SK-N-DZ (cell line): Measurements from ENCODE around the gene LDLRAD4. TPM values are rescaled to one million over a fixed set of nuclear protein-coding genes. Genes with fewer than 3 reads are reported as not detected.

Source experiments
- DNase-seq: peaks from one replicate; pipeline ENCODE4 v3.0.0-alpha.2; 2015; ENCODE audit warnings: low spot score
- polyA plus RNA-seq, 2 experiments: library from polyadenylated mRNA; depleted of rRNA; stranded (reverse); fragments of >200 nt; gene quantifications; 2 replicates each; pipeline ENCODE4 v1.2.3, GENCODE V29; 2014

The LDLRAD4 gene
- 4.4 and 6.2 TPM in 2 replicates for polyA plus RNA-seq (2014; cell fraction: cytosol; rRNA removed)
- 4.9 and 6.1 TPM in 2 replicates for polyA plus RNA-seq (2014; cell fraction: nucleus; rRNA removed)

DNA sequence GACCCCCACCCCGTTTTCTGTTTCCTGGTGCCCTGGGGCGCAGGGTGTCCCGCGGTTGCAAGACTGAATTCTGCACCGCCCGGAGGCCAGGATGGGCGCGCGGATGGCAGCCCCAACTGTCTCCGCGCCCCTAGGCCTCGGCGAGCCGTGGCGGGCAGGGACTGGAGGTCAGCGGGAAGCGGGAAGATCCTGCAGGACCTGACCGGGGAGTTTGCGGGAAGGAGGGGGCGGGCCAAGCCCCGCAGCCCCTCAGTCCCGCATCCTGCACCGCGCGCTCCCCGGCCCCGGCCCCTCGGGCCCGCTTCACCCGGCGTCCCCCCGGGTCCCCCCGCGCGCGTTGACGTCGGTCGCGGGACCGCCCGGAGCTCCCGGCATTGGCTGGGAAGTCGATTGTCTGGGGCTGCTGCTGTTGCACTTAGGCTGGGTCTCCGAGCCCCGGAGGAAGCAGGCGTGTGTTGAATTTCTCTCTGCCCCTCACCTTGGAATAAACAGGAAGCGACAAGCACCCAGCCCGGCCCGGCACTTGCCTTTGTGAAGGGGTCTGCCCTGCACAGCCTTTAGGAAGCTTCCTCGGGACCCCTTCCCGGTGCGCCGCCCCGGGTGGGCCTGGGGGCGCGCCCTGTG, at the start of gene LDLRAD4:
Gene LDLRAD4, plus strand, starts transcription at position 393 of the 624 bp plus-strand sequence.
- peak; percentile 59 for DNase-seq

DNA sequence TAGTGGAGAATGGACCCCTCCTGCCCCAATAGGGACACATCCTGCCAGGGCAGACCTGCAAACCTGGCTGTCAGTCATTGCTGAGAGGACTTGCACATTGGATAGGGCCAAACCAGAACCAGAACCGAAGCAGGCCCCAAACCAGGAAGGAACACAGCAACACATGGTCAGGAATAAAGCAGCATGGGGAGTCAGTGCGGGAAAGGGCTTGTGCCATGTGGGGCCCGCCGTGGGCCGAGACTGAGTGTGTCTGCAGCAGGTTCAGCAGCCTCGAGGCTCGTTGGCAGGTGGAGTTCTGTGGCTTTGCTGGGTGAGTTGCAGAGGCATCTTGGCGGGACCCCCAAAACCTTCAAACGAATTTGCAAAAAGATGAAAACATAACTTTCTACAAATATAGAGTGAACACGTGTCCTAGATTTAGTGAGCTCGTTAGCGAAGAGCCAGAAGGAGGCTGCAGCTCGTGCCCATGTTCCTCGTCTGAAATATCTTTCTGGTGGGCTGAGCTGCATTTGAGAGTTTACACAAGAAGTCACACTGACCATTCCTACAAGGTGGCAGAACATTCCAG, 44.9 kb upstream of the LDLRAD4 start:
- DNase-seq: no peak

DNA sequence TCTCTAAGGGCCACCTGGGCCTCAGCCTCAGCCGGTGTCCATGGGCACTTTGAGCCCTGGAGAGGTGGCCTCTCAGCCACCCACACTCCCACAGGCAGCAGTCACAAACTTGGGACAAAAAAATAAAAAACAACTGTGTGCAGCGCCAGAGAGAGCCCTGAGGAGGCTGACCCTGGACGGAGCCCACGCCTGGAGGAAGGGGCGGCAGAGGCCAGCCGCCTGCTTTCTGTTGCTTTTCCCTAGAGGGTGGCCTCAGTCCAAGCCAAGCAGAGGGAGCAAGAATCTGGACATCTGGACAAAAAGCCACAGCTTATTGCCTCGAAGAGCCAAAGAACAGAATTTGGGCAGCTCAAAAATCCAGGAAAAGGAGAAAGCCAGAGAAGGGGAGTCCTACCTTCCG, 43.3 kb upstream of the LDLRAD4 start:
- DNase-seq: no peak

DNA sequence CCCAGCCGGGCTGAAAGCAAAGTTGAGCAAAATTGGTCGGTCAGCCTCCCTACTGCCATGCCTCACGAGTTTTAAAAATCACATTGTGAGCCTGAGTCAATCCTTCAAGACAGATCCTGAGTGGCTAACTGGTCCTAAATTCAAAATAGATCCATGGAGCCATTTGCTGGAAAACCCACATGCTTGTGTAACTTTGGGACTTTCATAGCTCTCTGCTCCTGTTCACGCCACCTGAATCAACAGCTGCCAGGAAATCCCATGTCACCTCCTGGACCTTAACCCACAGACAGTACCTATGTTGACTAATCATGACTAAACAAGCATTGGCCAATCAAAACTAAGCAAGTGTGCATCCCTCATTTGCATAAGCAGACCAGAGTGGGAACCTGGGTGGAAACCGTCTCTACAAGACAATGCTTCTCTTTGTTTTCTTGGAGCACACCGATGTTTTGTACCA, 42.8 kb upstream of the LDLRAD4 start:
- DNase-seq: no peak

DNA sequence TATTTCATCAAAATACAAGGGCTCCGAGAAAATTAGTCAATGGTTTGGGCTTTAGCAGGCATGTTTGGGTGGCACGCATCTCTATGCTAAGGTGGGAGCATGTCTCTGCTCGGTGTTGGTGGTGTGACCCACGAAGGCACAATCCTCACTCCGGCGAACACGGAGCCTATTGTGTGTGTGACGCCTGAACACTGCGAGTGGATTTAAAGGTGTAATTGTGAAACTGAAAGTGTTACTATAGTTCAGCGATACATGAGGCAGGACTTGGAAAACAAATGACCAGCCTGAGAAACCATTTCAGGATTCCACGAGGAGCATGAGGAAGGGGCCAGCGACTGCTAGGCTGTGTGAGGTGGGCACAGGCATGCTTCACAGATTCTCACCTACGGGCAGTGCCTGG, 41.7 kb upstream of the LDLRAD4 start:
- DNase-seq: no peak

DNA sequence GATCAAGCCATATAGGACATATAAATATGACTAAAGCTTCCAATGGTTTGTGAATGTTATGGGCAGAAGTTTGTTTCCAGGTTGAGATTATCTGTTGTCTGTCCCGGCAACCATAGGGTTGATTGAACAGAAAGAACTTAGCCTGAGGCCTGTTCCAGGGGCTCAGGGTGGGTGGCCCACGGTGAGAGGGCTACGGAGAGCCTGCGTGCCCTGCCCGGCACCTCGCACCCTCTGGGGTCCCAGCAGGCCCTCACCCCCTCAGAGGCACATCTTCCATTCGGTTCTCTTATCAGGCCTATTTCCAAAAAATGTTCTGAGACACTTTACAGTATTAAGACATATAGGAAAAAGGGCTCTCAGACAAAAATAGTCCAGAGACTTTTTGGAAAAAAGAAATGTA, 40.4 kb upstream of the LDLRAD4 start:
- no peak for DNase-seq

DNA sequence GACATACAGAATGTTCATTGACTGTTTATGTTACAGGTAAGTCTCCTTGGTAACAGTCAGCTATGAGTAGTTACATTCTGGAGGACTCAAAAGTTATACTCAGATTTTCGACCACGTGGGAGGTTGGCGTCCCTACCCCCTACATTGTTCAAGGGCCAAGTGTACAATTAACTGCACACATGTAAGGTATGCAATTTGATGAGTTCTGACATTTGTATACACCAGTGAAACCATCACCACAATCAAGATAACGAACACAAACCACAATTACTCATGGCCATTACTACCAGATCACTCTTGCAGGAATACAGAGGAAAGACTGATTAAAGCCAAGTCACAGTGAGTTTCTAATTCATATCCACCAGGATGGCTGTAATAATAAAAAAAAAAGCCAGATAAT, 39.6 kb upstream of the LDLRAD4 start:
- no peak for DNase-seq

DNA sequence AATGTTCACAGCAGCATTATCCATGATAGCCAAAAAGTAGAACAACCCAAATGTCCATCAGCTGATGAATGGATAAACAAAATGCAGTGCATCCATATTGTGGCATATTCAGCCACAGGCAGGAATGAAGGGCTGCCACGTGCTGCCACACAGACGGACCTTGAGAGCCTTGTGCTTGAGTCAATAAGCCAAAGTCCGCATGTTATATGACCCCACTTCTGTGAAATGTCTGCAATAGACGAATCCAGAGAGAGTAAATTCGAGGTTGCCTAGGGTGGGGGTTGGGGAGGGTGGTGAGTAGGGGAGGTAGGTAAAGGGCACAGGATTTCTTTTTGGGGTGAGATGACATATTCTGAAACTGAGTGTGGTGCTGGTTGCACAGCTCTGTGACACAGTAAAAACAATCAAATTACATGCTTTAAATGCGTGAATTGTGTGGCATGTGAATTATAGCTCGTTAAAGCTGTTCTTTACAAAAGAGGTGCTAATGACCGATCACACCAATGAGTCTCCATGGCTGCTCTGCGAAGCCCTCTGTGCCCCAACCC, 38.9 kb upstream of the LDLRAD4 start:
- no peak for DNase-seq

DNA sequence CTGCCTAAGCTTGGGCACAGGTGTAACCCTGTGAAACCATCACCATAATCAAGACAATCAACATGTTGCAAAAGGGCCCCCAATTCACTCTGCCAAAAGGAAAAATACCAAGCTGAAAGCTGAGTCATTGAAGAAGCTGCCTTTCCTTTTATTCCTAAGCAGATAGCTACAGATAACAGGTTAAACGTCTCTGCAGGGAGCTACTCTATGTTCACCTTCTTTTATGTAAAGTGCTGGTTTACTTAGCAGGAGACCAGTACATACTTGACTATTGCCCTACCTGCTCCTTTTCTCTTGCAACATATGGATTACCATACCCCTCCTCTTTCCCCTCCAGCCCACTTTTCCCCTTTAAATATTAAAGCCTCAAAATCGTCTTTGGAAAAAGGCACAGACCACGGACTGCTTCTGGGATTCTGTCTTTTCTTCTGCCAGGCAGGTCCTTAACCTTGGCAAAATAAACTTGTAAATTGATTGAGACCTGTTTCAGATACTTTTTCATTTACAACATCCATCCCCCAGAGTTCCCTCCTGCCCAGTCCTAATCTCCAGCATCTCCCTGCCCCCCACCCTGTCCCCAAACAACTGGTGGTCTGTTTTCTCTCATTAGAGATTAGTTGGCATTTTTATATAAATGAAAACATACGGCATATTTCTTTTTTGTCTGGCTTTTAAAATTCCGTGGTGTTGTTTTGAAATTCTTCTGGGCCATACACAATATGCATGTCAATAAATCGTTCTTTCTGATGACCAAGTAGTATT, 37.8 kb upstream of the LDLRAD4 start:
- DNase-seq: no peak

DNA sequence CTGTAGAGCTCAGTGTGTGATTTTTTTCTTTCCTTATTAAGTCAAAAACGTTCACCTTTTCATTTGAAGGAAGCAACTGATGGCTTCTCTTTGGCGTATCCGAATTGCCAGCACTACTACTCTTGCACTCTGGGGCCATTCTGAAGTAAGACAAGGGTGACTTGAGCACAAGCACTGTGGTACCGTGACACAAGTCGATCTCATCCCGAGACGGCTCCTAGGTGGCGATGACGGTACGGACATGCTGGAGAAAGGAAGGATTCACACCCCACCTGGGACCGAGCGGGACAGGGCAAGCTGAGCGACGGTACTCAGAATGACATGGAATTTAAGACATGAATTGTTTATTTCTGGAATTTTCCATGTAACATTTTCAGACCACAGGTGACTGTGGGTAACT, 36.8 kb upstream of the LDLRAD4 start:
- no peak for DNase-seq

DNA sequence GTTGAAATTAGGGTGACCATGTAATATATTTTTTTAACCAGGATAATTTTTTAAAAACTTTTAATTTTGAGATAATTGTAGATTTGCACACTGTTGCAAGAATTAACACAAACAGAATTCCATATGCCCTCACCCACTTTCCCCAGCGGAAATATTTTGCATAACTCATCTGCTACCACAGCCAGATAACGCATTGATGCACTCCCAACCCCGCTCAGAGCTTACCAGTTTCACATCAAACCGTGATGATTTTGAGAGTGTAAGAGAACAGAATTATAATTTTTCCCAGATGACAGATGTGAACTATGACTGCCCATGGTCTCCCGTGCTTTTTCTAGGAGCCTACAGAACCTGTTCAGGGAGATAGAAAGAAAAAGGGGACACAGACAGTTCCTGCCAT, 35.2 kb upstream of the LDLRAD4 start:
- no peak for DNase-seq

DNA sequence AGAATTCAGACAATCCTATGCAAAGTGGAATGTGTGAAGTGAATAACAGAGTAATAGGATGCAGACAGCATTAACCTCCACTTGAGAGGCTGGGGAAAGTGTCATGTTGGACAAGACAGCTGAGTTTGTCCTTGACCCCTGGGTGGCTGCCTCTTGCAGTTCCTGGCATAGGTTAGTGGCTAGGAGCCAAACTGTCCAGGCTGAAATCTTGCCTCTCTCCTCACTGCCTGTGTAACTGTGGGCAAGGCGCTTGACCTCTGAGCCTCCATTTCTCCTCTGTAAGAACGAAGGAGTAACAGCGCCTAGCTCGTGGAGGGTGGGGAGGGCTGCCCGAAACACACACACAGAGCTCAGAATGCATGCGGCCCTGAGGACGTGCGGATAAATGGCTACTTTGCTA, 34.8 kb upstream of the LDLRAD4 start:
- no peak for DNase-seq

DNA sequence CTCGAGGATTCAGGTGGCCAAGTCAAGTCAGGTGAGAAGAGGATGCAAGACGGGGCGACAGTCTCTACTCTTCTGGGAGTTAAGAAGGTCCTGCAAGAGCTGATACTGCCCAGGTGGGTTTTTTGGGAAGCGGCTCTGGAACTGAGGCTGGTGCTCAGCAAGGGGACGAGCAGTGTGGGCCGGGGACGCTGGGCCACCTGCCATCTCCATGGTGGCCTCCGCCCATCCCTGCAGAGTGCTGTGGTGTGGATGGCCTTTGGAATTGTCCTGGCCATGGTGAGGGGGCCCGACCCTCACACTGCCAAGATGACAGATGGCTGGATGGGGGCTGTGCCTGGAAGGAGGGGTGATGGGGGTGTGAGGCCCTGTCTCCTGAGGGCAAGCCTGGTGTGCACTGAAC, 34.2 kb upstream of the LDLRAD4 start:
- no peak for DNase-seq

DNA sequence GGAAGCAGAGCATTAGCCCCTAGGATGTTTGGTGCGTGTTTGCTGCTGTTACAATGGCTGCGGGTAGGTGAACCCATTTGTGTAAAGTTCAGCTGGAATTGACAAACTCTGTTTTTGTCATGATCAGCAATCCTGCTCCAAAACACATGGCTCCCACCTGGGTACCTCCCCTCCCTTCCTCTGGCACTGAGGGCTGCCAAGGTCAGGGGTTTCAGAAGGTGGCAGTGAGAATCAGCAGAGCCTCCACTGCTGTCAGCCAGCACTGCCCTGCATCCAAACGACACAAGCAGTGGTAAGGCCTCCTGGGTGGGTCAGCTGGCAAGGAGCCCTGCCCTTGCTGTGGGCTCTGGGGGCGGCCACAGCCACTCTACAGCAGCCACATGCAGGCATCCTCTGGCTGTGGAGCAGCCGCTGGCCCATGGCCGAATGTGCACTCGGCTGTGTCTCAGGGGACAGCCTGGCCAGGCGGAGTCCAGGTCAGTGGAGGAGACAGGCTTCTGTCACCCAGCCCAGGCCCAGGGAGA, 32.8 kb upstream of the LDLRAD4 start:
- DNase-seq: peak; percentile 16

DNA sequence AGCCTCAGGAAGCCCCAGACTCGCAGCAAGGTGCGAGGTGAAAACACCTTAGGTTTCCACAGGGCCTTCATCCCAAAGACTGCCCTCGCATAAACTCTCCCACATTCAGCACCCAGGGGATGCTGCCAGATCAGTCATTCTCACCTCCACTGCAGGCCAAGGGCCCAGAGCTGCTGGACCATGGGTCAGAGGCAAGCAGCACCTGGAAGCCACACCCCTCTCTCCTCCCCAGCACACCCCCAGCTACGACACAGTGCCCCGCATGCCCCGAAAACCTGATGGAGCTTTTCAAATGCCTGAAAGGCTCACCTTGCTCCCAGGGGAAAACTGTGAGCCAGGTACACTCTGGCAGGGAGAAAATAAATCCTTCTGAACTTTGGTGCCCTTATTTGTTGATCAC, 31.9 kb upstream of the LDLRAD4 start:
- DNase-seq: no peak

DNA sequence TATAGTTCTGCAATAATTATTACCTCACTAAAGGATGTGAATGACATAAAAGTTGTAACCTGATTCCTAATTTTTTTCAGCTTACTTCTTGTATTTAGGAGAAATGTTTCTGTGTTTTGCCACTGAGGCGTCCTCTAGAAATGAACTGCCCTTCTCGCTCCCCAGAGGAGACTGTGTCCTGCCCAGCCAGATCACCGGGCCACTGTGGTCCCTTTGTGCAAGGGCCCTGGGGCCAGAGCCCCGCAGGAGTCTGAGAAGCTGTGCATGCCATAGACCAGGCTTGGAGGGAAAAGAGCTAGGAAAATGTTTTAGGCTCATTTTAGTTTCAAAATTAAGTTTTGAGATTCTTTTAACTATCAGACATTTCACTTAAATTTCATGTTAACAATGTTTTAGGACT, 31.1 kb upstream of the LDLRAD4 start:
- DNase-seq: no peak

DNA sequence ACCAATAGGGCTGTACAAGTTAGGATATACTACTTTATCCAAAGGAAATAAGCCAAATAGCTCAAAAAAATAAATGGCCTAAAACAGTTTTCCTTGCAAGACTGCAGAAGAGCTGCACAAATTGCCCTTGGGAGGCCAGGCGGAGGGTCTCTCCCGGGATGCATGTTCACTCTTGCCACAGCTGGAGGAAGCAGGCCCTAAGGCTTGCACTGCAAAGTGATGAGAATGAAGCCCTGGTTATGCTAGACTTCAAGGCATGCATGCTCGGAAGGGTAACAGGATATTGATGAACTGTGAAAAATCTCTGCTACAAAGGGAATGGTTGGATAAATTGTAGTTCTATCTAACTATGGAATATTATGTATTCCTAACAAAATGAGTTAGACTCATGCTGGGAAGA, 27.5 kb upstream of the LDLRAD4 start:
- no peak for DNase-seq

DNA sequence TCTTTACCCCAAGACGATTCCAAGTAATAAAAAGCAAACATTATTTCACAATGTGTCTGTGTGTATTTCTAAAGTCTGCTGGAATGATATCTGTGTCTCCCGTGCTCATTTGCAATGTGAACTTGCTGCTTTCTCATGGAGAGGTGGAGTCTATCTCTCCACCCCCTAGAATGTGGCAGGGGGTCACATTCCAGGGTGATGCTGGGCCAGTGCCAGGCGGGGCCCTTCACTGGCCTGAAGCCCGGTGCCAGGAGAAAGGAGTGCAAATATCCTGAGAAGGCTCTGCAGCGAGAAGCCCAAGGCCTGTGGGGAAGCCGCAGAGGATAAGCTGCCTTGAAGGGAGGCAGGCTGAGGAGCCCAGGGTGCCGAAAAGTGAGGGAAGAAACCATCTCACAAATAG, 26.8 kb upstream of the LDLRAD4 start:
- DNase-seq: no peak

DNA sequence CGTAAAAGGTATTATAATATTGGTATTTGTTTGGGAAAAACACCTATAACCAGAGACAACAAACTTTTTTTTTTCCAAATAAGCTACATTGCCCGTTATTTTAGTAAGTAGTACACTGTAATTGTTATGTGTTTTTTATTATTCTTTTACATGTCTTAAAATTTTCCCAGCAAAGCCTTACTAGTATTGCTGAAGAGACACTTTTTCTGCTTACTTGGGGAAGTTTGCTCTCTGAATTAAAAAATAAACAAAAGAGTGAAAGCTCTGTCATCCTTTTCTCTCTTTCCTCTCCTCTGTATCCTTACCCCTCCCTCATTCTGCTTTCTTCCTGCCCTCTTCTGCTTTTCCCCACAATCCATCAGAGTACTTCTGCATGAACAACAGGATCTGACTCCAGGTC, 25.6 kb upstream of the LDLRAD4 start:
- no peak for DNase-seq

DNA sequence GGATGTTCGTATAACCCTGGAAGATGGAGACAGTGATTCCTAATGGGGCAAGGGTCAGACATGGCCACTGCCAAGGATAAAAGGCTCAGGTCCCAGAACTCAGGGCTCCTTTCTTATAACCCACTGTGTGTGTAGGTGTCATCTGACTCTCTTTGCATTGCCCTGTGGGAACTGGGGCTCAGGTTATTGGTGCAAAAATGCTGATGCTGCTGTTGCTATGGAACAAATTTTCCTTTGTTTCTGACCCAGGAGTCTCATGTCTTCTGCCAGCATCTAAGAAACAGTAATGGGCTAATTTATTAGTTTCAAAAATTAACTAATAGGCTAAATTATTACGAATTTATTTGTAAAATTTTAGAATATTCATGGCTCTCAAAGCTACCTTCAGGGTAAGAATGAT, 24.3 kb upstream of the LDLRAD4 start:
- no peak for DNase-seq

DNA sequence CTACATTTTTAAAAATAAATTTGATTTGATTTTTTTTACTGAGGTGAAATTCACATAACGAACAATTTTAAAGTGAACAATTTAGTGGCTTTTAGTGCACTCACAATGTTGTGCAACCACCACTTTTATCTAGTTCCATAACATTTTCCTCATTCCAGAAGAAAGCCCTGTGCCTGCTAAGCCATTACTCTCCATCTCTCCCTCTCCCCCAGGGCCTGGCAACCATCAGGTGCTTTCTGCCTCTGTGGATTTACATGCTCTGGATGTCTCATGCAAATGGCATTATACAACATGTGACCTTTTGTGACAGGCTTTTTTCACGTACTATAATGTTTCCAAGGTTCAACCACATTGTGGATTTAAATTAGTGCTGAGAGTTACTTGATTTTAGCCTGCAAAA, 19.9 kb upstream of the LDLRAD4 start:
- no peak for DNase-seq

DNA sequence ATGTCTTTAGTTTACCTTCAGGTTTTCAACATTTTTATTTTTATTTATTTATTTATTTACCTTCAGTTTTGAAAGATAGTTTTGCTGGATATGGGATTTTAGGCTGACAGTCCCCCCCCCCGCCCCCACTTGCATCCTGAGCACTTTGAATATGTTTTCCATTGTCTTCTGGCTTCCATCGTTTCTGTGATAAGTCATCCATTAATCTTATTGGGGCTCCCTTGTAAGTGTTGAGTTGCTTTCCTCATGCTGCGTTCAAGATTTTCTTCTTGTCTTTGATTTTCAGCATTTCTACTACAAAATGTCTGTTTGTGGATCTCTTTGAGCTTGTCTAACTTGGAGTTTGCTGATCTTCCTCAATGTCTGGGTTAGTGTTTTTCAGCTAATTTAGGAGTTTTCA, 19.4 kb upstream of the LDLRAD4 start:
- DNase-seq: no peak
